Activated CD8-positive, alpha-beta memory T cell treated with anti-CD3 and anti-CD28 coated beads for 4 hours (primary cell): Measurements from ENCODE around the gene CTSO.
"Not testable (repeated sequence)": the region's sequence is repeated elsewhere in the genome, so short reads cannot be mapped to it uniquely, and the experiment has no call there.

Source experiments
- DNase-seq, 2 donors: peaks; one replicate each; pipeline ENCODE4 v3.0.0-alpha.2; 2020; ENCODE audit warnings: low read depth in 2 of 2

The CTSO gene

DNA sequence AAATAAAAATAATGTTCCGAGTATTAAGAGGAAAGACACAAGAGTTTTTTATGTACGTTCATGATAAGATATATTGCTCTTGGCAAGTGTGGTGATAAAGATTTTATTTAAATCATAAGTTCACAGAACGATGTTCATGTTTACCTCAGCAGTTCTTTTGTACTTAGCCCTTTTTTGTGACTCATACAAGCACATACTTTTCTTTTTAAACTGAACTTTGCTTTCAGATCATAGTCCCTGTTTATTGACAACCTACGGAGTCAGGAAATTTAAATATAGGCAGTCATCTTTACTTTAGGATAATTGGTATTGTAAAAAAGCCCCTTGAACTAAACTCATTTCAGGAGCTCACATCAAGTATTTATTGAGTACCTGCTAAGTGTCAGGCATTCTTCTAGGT lies 1.3 kb upstream of the CTSO start:
- DNase-seq, result no peak

DNA sequence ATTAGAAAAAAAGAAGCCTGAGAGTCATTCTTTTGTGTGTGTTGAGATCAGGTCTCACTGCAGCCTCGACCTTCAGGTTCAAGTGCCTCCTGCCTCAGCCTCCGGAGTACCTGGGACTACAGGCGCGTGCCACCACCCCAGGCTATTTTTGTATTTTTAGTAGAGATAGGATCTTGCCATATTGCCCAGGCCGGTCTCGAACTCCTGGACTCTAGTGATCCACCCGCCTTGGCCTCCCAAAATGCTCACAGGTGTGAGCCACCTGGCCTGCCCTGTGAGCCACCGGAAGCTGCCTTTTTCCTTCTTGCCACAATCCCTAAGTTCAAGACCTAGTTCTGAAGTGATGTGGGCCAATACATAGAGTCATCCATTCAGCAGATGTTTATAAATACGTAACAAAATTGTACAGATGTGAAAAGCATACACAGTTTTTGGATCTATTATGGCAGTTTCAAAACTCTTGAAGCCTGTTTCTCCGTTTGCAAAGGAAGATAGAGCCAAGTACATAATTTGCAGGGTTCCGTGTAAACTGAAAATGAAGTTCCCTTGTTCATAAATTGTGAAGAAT lies 536 bp upstream of the CTSO start:
- no peak for DNase-seq

DNA sequence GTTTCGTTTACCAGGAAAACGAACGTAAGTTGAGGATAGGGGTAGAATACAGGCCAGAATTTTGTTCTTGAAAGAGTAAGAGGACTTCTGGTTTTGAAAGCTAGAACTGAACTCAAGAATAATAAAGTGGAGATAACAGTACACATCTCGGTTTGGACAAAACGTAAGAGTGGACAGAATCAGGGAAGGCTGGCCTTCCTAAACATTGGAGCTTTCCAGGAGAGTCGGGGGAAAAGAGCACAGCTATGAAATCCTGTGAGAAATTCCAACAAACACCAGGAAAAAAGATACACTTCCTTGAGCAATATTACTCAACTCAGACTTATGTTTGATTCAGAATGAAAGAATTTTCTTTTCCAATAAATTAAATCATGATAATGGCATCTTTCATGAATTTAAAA lies 1.2 kb downstream of the CTSO start:
- no peak for DNase-seq

DNA sequence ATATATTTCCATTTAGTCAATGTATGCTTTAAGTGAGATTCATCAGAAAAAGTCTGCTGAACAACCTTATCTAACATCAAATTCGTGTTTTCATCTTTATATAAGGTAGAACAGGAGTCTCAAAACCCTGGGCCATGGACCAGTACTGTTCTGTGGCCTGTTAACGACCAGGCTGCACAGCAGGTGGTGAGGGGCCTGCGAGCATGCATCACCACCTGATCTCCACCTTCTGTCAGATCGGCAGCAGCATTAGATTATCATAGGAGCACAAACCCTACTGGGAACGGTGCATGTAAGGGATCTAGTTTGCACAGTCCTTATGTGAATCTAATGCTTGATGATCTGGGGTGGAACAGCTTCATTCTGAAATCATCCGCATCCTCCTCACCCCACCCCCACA lies 3.2 kb downstream of the CTSO start:
- no peak for DNase-seq

DNA sequence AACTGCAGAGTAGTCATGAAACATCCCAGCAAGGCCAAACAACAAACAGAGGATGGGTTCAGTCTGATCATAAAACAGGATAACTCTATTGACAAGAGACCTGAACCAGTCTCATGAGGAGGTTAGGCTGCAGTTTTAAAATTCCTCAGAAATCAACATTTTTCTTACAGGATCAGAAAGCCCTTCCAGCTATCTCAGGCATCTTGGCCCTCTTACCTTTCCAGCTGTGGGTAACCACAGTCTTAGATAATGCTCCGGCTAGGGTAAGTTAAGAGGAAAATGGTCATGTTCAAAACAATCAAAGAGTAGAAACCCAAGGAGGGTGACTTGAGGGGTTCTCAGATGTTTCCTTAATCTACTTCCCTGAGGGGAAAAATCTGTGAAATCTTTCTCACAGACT lies 5.1 kb downstream of the CTSO start:
- no peak for DNase-seq

DNA sequence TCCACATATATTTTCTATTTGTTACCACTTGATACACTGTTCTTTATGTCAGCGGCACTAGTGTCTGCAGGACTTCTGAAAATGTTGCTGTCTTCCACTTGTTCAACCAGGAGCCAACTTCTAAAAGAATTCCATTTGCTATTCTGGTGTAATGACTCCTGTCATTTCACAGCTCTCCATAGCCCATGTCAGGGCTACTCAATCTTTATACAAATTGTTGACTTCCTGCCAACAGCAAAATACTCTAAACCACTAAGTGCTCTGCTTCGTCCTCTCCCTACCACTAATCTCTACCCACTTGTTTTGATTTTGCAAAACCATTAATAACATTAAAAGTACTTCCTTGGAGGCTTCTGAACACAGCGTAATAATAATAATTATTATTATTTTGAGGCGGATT lies 7.2 kb downstream of the CTSO start:
- no peak for DNase-seq

DNA sequence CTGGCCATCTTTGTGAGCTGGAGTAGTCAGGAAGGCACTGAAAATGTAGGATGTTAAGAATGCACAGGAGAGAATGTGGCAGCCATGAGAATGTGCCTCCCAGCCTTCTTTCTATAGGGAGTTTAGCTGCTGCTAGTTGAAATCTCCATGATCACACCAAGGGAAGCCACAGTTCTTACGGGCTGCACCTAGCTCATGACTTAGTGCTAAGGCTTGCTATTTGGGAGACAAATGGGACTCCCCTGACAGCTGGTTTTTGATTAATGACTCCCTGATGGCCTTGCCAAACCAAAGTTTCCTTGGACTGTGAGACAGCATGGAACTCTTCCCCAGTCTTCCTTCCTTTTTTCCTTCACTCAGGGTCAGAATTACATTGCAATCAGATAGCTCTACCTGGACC lies 9.2 kb downstream of the CTSO start:
- DNase-seq, result no peak

DNA sequence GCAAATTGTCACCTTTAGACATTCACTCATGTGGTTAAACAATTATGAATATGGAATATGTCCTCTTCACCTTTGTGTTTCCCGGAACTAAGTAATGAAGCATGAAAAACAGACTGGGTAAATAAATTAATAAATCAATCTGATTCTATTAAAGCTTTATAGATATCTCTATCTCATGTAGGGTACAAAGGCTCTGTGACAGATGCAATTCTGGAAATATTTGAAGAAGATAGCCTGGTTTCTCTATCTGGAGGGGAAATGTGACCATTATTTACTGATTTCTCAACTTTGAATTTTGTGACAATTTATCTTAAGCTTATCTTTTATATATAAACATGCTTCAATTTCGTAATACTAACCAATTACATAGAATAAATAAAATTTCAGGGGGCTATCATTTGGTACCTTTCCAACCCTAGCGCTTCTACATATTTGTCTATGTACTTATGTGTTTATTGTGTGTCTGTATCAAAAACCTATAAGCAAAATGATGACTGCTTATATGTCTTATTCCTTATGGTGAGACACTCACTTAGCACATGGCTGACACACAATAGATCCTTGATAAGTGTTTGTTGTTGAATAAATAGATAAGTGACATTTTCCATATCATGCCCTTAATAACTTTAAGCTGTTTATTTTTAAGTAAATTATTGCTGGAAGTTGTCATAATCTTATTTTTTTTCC lies 9.9 kb downstream of the CTSO start:
- DNase-seq, result no peak

DNA sequence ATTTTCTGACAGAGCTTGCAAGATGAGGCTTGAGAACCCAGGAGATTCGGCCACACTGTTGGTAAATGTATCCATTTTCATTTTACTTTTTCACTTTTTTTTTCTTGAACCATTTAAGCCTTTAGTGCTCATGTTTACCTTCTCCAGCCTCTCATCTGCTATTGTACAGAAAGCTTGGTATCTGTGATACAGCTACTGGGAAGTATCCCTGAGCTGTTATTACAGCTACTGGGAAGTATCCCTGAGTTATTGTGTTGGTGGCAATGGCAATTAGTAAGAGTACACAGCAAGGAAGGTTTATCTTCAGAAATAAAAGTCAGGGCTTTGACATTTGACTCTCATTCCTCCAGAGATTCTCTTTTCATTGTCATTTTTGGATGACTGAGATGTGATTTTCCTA lies 11.8 kb downstream of the CTSO start:
- no peak for DNase-seq

DNA sequence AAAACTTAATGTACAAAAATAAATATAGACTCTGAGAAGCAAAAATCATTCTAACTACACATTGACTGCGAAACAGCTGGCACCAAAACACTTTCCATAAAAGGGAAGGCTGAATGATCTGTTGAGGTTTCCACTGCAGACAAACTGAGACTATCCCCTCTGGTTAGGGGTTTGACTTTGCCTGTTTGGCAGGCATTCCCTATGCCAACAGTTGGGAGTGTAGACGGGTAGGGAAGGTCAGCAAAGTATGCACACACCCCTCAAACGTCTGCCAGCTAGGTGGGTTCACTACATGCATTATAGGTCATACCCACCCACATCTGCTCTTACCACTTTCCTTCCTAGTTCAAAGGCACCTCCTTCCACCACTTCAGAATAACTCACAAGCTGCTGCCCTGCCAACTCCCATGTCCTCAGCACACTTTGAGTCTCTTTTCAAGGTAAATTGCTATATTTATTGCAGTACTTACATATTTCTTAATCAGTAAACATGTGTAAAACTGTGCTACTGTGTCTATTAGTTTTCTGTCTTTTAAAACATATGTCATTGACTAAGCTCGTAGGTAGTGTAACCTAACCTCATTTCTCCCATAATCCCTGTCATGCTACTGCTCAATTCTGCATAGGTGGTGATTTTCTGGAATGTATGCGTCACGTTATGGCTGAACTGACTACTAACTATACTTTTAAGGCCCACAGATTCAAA lies 12.4 kb downstream of the CTSO start:
- no peak for DNase-seq

DNA sequence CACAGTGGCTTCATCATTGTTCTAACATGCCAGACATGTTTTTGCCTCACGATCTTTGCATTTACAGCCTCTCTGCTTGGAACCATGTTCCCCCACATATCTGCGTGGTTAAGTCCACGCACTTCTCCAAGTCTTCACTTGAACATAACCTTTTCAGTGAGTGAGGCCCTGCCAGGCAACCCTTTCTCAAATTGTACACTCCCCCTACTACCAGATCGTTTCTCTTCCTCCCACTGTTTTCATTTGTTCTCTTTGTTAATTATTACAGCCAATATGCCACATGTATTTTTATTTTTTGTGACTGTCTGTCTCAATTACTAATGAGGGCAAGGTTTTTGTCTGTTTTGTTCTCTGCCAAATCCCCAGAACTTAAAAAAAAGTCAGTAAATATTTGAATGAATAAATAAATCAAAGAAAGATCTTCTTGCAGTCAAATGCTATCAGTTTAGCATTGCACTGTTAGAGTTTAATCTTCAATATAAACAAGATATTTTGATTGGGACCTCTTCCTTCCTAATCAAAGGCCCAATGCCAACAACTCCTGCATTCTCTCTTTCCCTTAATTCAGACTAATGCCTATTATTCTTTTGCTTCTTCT lies 18.2 kb downstream of the CTSO start:
- DNase-seq, result no peak

DNA sequence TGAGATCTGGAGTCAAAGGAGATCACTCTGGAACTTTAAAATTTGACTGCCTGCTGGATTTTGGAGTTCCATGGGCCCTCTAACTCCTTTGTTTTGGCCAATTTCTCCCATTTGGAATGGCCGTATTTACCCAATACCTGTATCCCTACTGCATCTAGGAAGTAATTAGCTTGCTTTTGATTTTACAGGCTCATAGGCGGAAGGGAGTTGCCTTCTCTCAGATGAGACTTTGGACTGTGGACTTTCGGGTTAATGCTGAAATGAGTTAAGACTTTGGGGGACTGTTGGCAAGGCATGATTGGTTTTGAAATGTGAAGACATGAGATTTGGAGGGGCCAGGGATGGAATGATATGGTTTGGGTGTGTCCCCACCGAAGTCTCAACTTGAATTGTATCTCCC lies 19.0 kb downstream of the CTSO start:
- DNase-seq, result not testable (repeated sequence)

DNA sequence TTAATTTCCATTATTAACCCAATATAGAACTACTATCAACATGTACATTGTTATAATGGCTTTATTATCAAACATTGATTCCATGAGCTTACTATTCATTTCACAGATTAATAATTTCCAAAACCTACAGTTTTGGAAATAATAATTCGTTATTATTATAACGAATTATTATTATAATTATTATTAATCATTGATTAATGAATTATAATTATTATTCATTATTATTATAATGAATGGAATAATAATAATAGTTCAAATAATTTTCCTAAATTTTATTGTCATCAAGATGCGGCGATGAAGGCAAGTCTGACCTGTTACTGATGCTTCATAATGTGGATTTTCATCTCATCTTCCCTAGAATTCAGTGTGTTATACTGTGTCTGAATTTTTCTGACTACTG lies 22.0 kb downstream of the CTSO start:
- DNase-seq, result no peak

DNA sequence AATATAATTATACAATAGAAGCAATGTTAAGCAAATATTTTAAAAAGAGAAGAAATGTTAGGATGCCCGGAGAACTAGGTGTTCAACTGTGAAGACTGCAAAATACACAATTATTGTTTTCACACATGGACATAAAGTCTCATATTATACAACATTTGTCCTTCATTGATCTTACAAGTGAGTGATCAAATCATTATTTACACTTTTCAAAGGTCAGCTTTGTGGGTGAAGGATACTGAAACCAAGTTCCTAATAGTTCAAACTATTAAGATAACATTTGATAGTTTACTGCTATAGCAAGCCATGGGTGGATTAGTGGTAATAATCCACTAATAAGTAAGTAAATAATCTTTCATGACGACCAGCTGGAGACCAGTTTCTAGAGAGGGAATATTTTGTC lies 23.3 kb downstream of the CTSO start:
- no peak for DNase-seq

DNA sequence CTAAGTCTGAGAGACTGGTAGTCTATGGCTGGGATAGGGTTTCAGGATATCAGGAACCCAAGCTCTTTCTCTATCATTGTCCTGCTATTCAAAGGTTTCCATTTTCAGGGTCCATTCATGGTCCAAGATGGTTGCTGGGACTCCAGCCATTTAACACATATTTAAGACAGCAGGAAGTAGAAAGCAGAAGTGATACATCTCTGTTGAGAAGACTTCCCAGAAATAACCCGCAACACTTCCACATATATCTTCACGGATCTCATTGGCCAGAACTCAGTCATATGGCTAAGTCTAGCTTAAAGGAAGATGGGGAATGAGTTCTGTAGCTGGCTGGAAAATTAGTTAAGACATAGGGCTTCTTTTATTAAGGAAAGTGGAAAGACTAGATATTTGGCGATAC lies 23.8 kb downstream of the CTSO start:
- no peak for DNase-seq

DNA sequence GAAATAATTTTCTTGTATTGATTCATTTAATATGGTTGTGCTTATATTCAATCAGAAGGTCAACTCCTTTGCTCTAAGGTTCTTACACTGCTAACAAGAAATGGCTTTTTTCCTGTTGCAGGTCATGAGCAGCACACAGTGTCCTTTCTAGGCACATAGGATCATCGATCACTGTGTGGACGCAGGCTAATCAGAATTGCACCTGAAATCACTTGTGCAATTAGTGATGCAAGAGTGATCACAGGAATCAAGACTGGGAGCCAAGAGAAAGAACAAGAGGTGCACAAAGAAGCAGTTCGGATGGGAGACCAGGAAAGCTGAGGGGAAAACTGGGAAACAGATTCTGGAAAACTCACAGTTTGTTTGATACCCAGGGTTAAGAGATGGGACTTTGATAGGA lies 29.0 kb downstream of the CTSO start:
- DNase-seq, result no peak

DNA sequence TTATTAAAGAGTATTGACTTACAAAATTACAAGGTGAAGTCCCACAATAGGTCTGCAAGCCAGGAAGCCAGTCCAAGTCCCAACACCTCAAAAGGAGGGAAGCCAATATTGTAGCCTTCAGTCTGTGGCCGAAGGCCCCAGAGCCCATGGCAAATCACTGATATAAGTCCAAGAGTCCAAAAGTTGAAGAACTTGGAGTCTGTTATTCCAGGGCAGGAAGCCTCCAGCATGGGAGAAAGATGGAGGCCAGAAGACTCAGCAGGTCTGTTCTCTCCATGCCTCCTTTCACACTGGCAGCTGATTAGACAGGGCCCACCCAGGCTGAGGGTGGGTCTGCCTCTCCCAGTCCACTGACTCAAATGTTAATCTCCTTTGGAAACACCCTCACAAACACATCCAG lies 32.1 kb downstream of the CTSO start:
- DNase-seq, result no peak

DNA sequence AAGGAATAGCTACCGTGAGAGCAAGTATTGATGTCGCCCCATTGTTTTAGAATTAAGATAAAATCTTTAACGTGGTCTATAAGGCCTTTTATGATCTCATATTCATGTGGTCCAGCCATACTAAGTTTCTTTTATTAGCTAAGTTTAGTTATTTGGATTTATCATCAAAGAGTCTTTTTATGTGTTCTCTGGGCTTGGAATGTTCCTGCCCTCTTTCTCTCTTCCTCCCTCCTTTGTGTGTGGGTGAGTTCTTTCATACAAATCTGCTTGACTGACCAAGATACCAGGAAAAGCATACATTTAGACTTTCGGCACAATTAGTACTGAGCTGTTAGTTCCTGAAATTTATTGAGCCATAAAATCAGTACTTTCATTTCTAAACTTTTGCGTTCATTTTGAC lies 38.9 kb downstream of the CTSO start:
- DNase-seq, result no peak

DNA sequence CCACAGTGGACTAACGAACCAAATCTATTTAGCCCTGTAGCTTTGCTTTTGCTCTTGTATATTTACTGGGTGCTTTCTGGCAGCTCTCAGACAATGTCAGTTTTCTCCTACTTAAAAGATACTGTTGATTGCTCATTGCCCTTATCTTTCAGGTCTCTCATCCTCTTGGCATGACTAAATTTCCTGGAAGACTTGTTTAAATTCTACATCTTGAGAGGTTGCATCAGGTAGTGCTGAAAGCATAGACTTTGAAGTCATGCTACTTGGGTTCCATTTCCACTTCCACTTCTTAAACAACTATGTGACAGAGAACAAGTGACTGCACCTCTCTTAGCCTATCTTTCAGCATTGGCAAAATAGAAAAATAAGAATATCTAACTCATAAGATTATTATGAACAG lies 41.8 kb downstream of the CTSO start:
- no peak for DNase-seq

DNA sequence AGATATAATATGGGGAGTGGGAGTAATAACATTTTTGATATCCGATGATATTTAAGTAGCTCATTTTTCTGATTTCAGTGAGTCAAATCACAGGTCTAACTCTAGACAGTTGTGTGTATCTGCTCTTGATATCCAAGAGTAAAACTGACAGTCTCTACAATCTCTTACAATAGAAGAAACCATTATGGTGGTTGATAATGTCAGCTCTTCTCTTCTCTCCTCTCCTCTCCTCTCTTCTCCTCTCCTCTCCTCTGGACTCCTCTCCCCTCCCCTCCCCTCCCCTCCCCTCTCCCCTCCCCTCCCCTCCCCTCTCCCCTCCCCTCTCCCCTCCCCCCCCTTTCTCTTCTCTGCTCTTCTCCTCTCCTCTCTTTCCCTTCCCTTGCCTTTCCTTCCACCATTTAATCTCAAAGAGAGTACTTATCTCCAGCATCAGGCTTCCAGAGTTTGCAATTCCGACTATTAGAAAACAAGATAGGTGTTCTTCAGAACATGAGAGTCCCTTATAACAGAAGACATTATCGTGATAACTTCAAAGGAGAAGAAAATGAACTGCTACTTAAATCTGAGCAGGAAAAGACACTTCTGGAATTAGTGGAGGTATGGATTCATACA lies 43.9 kb downstream of the CTSO start:
- no peak for DNase-seq

DNA sequence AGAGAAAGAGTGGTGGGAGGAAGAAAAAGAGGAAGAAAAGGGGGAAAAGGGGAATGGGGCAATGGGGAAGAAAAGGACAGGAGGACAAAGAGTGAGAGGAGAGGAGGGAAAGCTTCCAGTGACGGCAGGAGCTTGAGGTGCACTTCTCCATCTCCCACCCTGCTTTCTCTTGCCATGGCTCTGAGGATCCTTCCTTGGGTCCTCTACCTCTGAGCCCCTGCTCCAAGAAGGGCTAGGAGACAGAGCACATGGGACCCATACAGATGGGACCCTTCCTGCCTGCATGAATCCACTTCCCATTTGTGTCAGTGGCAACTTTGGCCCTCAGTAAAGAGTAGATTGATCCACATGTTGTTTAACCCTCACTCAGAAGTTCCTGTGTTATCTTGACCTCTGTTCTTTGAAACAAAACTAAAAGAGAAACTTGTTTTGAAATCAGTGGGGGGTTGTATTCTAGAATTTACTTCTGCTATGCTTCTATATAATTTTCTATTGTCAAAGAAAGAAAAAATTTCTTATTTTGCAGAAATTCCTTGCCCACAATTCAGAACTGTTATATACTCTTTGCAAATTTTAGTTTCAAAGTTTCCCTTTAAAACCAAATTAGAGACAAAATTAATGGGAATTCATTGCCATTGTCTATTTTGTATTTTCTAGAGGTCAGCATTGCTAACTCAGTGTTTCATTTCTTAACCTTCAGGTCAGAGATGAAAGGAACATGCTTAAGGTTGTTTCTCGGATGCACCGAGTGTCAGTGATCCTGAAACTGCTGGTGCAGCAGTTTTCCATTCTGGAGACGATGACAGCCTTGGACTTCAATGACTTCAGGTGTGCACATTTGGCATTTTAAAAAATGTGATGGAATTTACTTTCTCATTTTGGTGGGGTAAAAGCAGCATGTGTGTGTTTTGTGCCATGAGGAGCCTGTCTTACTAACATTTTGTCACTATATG lies 45.2 kb downstream of the CTSO start:
- DNase-seq, result no peak

DNA sequence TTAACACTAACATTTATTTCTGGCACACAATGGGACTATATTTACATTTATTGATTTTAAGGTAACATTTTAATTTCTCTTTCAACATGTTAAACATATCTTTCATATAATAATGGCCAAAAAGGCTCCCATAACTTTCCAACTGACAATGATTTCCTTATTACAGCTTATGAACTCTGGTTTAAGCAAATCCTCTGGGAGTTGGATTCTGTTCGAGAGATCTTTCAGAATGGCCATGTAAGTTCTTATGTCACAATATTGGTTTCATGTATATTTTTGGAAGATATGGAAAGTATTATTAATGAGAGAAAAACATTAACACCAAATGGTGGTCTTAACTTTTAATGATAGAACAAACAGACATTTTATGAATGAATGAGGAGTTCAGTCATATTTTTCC lies 46.1 kb downstream of the CTSO start:
- no peak for DNase-seq
